ENCODE results near the gene GRAPL. TPM values are rescaled to one million over a fixed set of nuclear protein-coding genes. Genes with fewer than 3 reads are reported as not detected.
"Not testable (repeated sequence)": the region's sequence is repeated elsewhere in the genome, so short reads cannot be mapped to it uniquely, and the experiment has no call there.

The GRAPL gene
- total and polyA plus RNA-seq, 2 donors, result 2.7 to 7.4 TPM

GRCh38 chr17:19133793-19134192 is 6.4 kb downstream of the GRAPL start:
- no CpG with 5 or more reads among the region's 9 CpGs for WGBS
- not testable (repeated sequence) for H3K9me3 ChIP-seq (ENCODE audit: control insufficient read depth in 2 of 2, insufficient read depth in 1 of 2, low read length in 1 of 2)

GRCh38 chr17:19135391-19135790 is 8.0 kb downstream of the GRAPL start:
- no CpG with 5 or more reads among the region's 13 CpGs for WGBS
- not testable (repeated sequence) for H3K9me3 ChIP-seq (ENCODE audit: control insufficient read depth in 2 of 2, insufficient read depth in 1 of 2, low read length in 1 of 2); H3K36me3 ChIP-seq (ENCODE audit: control insufficient read depth in 2 of 2, insufficient read depth in 2 of 2, low read length in 1 of 2); H3K4me3 ChIP-seq (ENCODE audit: low read length in 2 of 2); H3K27ac ChIP-seq (ENCODE audit: low read depth in 1 of 2, low read length in 1 of 2); DNase-seq (ENCODE audit: low read depth in 6 of 9, low spot score in 9 of 9); H3K27me3 ChIP-seq (ENCODE audit: control insufficient read depth in 2 of 2, insufficient read depth in 1 of 2, low read length in 1 of 2); H3K4me1 ChIP-seq (ENCODE audit: control insufficient read depth in 2 of 2, insufficient read depth in 2 of 2, low read length in 2 of 2)

More at GRCh38 chr17:19133793-19134192, 6.4 kb downstream of the GRAPL start:
- H3K27ac ChIP-seq (ENCODE audit: low read depth in 1 of 2, low read length in 1 of 2); H3K27me3 ChIP-seq (ENCODE audit: control insufficient read depth in 2 of 2, insufficient read depth in 1 of 2, low read length in 1 of 2); DNase-seq (ENCODE audit: low read depth in 6 of 9, low spot score in 9 of 9); H3K36me3 ChIP-seq (ENCODE audit: control insufficient read depth in 2 of 2, insufficient read depth in 2 of 2, low read length in 1 of 2); H3K4me3 ChIP-seq (ENCODE audit: low read length in 2 of 2); H3K4me1 ChIP-seq (ENCODE audit: control insufficient read depth in 2 of 2, insufficient read depth in 2 of 2, low read length in 2 of 2): not testable (repeated sequence)

DNA sequence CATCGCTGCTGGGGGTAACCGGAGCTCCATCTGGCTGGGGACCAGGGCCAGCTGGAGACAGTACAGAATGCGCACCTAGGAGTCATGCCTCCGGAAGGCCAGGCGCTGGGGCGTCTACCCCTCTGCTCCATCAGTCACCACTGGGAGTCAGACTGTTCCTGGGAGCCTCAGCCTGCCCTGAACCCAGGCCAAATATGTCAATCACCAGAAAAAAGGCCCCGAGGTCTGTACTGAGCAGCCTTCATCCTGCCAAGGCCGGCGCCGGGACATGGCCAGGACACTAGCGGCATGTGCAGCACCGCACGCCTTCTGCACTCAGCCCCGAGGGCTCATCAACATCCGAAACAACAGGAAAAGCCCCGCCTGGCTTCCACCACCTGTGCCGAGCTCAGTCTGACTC is 8.7 kb downstream of the GRAPL start:
- not testable (repeated sequence) for H3K4me1 ChIP-seq (ENCODE audit: control insufficient read depth in 2 of 2, insufficient read depth in 2 of 2, low read length in 2 of 2); H3K36me3 ChIP-seq (ENCODE audit: control insufficient read depth in 2 of 2, insufficient read depth in 2 of 2, low read length in 1 of 2); H3K27me3 ChIP-seq (ENCODE audit: control insufficient read depth in 2 of 2, insufficient read depth in 1 of 2, low read length in 1 of 2); H3K4me3 ChIP-seq (ENCODE audit: low read length in 2 of 2); H3K9me3 ChIP-seq (ENCODE audit: control insufficient read depth in 2 of 2, insufficient read depth in 1 of 2, low read length in 1 of 2); DNase-seq (ENCODE audit: low read depth in 6 of 9, low spot score in 9 of 9); H3K27ac ChIP-seq (ENCODE audit: low read depth in 1 of 2, low read length in 1 of 2)
- no CpG with 5 or more reads among the region's 17 CpGs for WGBS

DNA sequence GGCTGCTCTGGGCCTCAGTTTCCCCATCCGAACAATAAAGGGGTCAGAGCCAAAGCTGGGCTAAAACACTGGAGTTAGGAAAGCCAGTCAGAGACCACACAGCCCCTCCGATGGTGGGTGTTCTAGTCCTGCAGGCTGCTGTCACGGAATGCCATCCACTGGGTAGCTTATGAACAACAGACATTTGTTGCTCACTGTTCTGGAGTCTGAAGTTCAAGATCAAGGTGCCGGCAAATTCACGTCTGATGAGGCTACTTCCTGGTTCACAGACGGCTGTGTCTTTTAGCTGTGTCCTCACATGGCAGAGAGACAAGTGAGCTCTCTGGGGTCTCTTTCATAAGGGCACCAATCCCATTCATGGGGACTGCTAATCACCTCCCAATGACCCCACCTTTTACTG is 9.2 kb downstream of the GRAPL start:
- WGBS, result 100% methylated on average over 1 of the region's 6 CpGs
- H3K9me3 ChIP-seq (ENCODE audit: control insufficient read depth in 2 of 2, insufficient read depth in 1 of 2, low read length in 1 of 2); H3K4me3 ChIP-seq (ENCODE audit: low read length in 2 of 2); H3K4me1 ChIP-seq (ENCODE audit: control insufficient read depth in 2 of 2, insufficient read depth in 2 of 2, low read length in 2 of 2); DNase-seq (ENCODE audit: low read depth in 6 of 9, low spot score in 9 of 9); H3K27ac ChIP-seq (ENCODE audit: low read depth in 1 of 2, low read length in 1 of 2); H3K27me3 ChIP-seq (ENCODE audit: control insufficient read depth in 2 of 2, insufficient read depth in 1 of 2, low read length in 1 of 2); H3K36me3 ChIP-seq (ENCODE audit: control insufficient read depth in 2 of 2, insufficient read depth in 2 of 2, low read length in 1 of 2): not testable (repeated sequence)

GRCh38 chr17:19137959-19138358 is 10.6 kb downstream of the GRAPL start:
- not testable (repeated sequence) for H3K9me3 ChIP-seq (ENCODE audit: control insufficient read depth in 2 of 2, insufficient read depth in 1 of 2, low read length in 1 of 2); H3K27ac ChIP-seq (ENCODE audit: low read depth in 1 of 2, low read length in 1 of 2); H3K27me3 ChIP-seq (ENCODE audit: control insufficient read depth in 2 of 2, insufficient read depth in 1 of 2, low read length in 1 of 2); DNase-seq (ENCODE audit: low read depth in 6 of 9, low spot score in 9 of 9); H3K4me1 ChIP-seq (ENCODE audit: control insufficient read depth in 2 of 2, insufficient read depth in 2 of 2, low read length in 2 of 2); H3K4me3 ChIP-seq (ENCODE audit: low read length in 2 of 2); H3K36me3 ChIP-seq (ENCODE audit: control insufficient read depth in 2 of 2, insufficient read depth in 2 of 2, low read length in 1 of 2)
- WGBS, result no CpG with 5 or more reads among the region's 6 CpGs

GRCh38 chr17:19141366-19142155 is 14.2 kb downstream of the GRAPL start:
- not testable (repeated sequence) for H3K27ac ChIP-seq (ENCODE audit: low read depth in 1 of 2, low read length in 1 of 2); H3K9me3 ChIP-seq (ENCODE audit: control insufficient read depth in 2 of 2, insufficient read depth in 1 of 2, low read length in 1 of 2); H3K4me3 ChIP-seq (ENCODE audit: low read length in 2 of 2); H3K27me3 ChIP-seq (ENCODE audit: control insufficient read depth in 2 of 2, insufficient read depth in 1 of 2, low read length in 1 of 2); H3K4me1 ChIP-seq (ENCODE audit: control insufficient read depth in 2 of 2, insufficient read depth in 2 of 2, low read length in 2 of 2); DNase-seq (ENCODE audit: low read depth in 6 of 9, low spot score in 9 of 9); H3K36me3 ChIP-seq (ENCODE audit: control insufficient read depth in 2 of 2, insufficient read depth in 2 of 2, low read length in 1 of 2)
- WGBS, result 88% methylated on average over 5 of the region's 30 CpGs

- not testable (repeated sequence) for DNase-seq (ENCODE audit: low read depth in 6 of 9, low spot score in 9 of 9); H3K4me3 ChIP-seq (ENCODE audit: low read length in 2 of 2); H3K4me1 ChIP-seq (ENCODE audit: control insufficient read depth in 2 of 2, insufficient read depth in 2 of 2, low read length in 2 of 2); H3K27ac ChIP-seq (ENCODE audit: low read depth in 1 of 2, low read length in 1 of 2); H3K36me3 ChIP-seq (ENCODE audit: control insufficient read depth in 2 of 2, insufficient read depth in 2 of 2, low read length in 1 of 2); H3K9me3 ChIP-seq (ENCODE audit: control insufficient read depth in 2 of 2, insufficient read depth in 1 of 2, low read length in 1 of 2); H3K27me3 ChIP-seq (ENCODE audit: control insufficient read depth in 2 of 2, insufficient read depth in 1 of 2, low read length in 1 of 2)
- WGBS, result no CpG with 5 or more reads among the region's 4 CpGs
Measured at GRCh38 chr17:19142419-19142818, 15.0 kb downstream of the GRAPL start.

GRCh38 chr17:19143097-19143777 is 15.8 kb downstream of the GRAPL start:
- not testable (repeated sequence) for H3K36me3 ChIP-seq (ENCODE audit: control insufficient read depth in 2 of 2, insufficient read depth in 2 of 2, low read length in 1 of 2); H3K4me3 ChIP-seq (ENCODE audit: low read length in 2 of 2); H3K9me3 ChIP-seq (ENCODE audit: control insufficient read depth in 2 of 2, insufficient read depth in 1 of 2, low read length in 1 of 2); H3K27me3 ChIP-seq (ENCODE audit: control insufficient read depth in 2 of 2, insufficient read depth in 1 of 2, low read length in 1 of 2); DNase-seq (ENCODE audit: low read depth in 6 of 9, low spot score in 9 of 9); H3K4me1 ChIP-seq (ENCODE audit: control insufficient read depth in 2 of 2, insufficient read depth in 2 of 2, low read length in 2 of 2); H3K27ac ChIP-seq (ENCODE audit: low read depth in 1 of 2, low read length in 1 of 2)
- no CpG with 5 or more reads among the region's 5 CpGs for WGBS

DNA sequence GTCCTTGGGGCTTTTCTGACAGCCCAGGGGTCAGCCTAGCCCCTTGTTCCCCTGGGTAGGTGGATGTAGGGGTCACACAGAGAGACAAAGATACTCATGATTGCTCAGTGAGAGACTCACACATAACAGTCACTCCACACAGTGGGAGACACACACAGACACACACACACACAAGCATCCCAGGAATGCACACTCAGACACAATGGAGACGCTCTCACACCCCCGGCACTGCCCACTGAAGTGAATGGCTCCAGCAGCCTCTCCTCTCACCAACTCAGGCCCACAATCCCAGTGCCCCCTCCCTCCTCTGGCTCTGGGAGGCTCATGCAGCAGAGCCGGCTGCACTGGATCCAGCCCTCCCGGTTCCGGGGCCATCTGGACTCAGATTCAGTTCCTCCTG is 17.0 kb downstream of the GRAPL start:
- H3K27me3 ChIP-seq (ENCODE audit: control insufficient read depth in 2 of 2, insufficient read depth in 1 of 2, low read length in 1 of 2); H3K4me1 ChIP-seq (ENCODE audit: control insufficient read depth in 2 of 2, insufficient read depth in 2 of 2, low read length in 2 of 2); H3K9me3 ChIP-seq (ENCODE audit: control insufficient read depth in 2 of 2, insufficient read depth in 1 of 2, low read length in 1 of 2); H3K36me3 ChIP-seq (ENCODE audit: control insufficient read depth in 2 of 2, insufficient read depth in 2 of 2, low read length in 1 of 2); H3K4me3 ChIP-seq (ENCODE audit: low read length in 2 of 2); H3K27ac ChIP-seq (ENCODE audit: low read depth in 1 of 2, low read length in 1 of 2); DNase-seq (ENCODE audit: low read depth in 6 of 9, low spot score in 9 of 9): not testable (repeated sequence)
- 90% methylated on average over 2 of the region's 5 CpGs for WGBS
